HG03520 (cell line): Measurements from ENCODE around the gene G6PC2.
"Not testable (repeated sequence)": the region's sequence is repeated elsewhere in the genome, so short reads cannot be mapped to it uniquely, and the experiment has no call there.

Source experiments
- ATAC-seq: cut with Tn5 transposase; IDR thresholded peaks from one replicate; pipeline ENCODE4 v1.9.1; 2021; ENCODE audit warnings: mild to moderate bottlenecking, moderate library complexity; ENCODE audit not compliant: unreplicated experiment

The G6PC2 gene, protein sequence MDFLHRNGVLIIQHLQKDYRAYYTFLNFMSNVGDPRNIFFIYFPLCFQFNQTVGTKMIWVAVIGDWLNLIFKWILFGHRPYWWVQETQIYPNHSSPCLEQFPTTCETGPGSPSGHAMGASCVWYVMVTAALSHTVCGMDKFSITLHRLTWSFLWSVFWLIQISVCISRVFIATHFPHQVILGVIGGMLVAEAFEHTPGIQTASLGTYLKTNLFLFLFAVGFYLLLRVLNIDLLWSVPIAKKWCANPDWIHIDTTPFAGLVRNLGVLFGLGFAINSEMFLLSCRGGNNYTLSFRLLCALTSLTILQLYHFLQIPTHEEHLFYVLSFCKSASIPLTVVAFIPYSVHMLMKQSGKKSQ

GRCh38 chr2:168901003-168901402, at the start of gene G6PC2:
Gene G6PC2 (plus strand): TSS chr2:168901291. CDS start chr2:168901332, 41 bp downstream.
- no peak for ATAC-seq

DNA sequence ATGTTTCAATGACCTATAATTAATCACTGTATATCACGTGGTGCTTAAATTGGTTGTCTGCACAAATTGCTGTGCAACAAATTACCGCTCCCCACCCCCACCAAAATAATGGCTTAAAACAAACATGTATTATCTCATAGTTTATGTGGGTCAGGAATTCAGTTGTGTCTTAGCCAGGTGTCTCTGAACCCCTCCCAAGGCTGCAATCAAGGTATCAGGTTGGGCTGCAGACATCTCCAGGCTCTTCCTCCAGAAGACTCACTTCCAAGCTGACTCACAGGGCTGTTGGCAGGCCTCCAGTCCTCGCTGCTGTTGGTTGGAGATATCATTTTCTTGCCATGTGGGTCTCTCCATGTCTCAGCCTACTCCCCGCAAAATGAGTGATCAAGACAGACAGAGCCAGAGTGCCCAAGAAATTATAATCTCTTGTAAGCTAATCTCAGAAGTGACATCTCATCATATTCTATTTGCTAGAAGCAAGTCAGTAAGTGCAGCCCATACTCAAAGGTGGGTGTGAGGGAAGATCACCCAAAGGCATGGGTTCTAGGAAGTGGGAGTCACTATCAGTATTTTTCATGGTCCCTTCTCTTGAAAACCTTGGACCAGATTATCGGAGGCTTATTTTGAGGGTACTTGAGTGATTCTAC, 49.3 kb upstream of the G6PC2 start:
- no peak for ATAC-seq

- no peak for ATAC-seq
Observed at GRCh38 chr2:168852481-168852880, 48.6 kb upstream of the G6PC2 start.

- no peak for ATAC-seq
Observed at GRCh38 chr2:168853471-168853870, 47.6 kb upstream of the G6PC2 start.

DNA sequence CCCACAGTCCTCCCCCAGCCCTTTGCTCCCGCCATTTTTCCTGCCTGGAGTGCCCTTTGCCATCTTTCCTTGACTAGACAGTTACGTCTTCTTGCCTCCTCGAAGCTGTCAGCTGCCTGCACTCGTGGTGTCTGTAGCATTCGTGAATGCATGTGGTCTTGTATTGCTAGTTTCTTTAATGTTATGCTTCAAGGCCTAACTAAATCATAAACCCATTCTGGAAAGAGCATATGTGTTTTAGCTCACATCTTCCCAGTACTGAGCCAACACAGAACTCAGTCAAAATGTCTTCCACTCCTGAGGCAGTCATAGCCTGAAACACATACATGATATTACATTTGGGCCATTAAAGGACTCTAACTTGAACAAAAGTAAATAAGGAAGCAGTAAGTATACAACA, 46.4 kb upstream of the G6PC2 start:
- ATAC-seq, result no peak

GRCh38 chr2:168855601-168856000, 45.5 kb upstream of the G6PC2 start:
- ATAC-seq, result no peak

- no peak for ATAC-seq
Observed at GRCh38 chr2:168858146-168858545, 42.9 kb upstream of the G6PC2 start.

GRCh38 chr2:168867164-168867563, 33.9 kb upstream of the G6PC2 start:
- not testable (repeated sequence) for ATAC-seq

GRCh38 chr2:168870369-168870768, 30.7 kb upstream of the G6PC2 start:
- ATAC-seq, result not testable (repeated sequence)

DNA sequence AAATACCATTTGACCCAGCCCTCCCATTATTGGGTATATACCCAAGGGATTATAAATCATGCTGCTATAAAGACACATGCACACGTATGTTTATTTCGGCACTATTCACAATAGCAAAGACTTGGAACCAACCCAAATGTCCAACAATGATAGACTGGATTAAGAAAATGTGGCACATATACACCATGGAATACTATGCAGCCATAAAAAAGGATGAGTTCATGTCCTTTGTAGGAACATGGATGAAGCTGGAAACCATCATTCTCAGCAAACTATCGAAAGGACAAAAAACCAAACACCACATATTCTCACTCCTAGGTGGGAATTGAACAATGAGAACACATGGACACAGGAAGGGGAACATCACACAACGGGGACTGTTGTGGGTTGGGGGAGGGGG, 30.3 kb upstream of the G6PC2 start:
- ATAC-seq, result not testable (repeated sequence)

DNA sequence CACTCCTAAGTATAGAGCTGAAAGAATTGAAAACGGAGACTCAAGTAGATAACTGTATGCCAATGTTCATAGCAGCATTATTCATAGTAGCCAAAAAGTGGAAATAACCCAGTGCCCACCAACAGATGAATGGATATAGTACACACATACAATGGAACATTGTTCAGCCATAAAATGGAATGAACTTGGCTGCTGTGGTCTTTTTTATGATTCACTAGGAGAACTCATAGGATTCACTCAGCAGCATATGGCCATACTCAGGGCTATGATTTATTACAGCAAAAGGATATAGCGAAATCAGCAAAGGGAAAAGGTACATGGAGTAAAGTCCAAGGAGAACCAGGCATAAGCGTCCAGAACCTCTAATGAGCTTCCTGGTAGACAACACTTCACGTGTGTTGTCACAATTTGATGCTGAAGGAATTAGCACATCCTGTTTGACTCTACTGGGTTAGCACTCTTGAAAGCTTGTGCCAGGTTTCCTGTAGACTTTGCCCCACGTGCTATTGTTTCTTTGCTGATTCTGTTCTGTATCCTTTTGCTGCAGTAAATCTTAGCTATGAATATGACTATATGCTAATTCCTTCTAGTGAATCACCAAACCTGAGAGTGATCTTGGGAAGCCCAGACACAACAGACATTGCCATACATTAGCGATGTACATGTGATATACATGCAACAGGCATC, 26.6 kb upstream of the G6PC2 start:
- no peak for ATAC-seq

- not testable (repeated sequence) for ATAC-seq
Observed at GRCh38 chr2:168882163-168882562, 18.9 kb upstream of the G6PC2 start.

DNA sequence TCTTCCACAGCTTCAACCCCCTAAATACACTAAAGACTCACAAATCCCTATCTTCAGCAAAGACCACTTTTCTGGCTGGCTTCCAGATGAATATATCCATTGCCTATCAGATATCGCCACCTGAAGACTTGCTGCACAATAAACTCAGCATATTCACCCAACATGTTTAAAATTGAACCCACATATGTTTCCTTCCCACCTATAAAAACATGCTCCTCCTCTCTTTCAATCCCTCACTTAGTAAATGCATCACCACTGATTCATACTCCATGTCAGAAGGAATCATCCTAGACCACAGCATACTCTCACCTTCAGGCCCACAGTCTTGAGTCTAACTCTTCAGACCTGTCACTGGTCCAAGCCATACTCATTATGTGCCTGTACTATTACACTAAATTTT, 16.1 kb upstream of the G6PC2 start:
- ATAC-seq, result no peak

DNA sequence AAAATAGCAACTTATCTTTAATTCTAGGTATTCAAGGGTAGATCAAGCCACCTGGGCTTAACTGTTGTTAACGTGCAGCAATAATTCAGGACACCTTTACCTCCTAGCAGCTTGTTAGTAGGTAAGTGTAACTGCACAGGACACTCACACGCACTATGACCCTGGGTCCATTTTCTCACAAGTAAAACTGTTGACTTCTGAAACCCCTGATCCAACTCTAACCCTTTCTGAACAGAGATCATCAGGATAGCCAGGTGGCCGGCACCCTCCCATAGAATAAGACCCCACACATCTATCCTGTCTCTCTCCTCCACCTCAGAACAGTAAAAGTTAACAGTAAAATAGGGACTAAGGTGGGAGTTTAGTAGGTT, 11.5 kb upstream of the G6PC2 start:
- no peak for ATAC-seq

GRCh38 chr2:168890006-168890782, 10.9 kb upstream of the G6PC2 start, which contains the start of gene SPC25:
Gene SPC25 (minus strand): TSS chr2:168890430. CDS start chr2:168889519, 911 bp downstream.
- peak; percentile 100 for ATAC-seq

- ATAC-seq, result no peak
Observed at GRCh38 chr2:168892327-168892726, 8.8 kb upstream of the G6PC2 start.

DNA sequence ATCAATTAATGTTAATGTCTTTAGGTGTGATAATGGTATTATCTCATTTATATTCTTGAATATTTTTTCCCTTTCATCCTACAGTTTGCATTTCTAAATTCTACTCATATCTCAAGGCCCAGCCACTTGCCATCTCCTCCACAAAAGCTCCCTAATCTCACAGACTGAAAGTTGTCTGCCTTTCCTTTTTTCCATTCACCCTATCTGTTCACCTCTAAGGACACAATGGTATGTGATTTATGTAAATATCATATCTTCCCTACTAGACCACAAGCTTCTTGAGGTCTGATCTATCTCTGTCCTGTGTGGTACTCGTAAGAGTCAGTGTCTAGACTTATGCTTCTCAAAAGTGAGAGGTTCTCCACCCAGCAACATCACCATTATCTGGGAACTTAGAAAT, 7.0 kb upstream of the G6PC2 start:
- no peak for ATAC-seq

DNA sequence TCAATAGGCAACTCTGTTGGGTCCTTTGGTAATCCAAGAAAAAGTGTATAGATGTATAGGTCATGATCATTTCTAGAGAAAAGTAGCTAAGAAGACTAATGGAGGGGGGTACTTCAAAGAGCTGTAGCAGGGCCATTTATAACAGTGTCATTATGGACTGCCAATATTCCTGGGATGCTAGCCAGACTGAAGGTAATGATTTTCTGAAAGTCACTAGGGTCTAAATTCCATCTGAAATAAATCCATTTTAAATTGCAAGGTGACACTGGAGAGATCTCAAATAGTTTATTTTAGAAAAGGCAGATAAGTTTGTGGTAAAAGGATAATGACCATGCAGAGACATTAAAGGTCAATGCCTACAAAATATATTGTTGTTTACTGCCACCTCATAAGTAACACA, 6.4 kb upstream of the G6PC2 start:
- no peak for ATAC-seq

GRCh38 chr2:168895771-168896170, 5.3 kb upstream of the G6PC2 start:
- ATAC-seq, result no peak

DNA sequence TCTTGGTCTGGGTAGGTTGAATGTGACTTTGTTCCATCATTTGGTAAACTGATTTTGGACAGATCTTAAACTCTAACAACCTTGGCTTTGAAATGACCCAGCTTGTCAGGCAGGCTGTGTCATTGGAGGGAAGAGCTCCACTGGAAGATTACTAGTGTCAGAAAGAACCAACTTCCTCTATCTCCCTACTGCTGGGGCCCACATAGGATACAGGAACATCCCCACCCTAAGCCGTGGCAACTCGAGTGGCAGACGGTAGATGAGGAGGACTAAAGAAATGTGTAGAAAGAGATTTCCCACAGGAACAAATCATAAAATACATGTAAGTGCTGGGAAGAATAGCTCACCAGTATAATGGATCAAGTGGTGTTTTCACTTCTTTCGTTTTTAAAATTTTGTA, 4.3 kb upstream of the G6PC2 start:
- no peak for ATAC-seq

- ATAC-seq, result no peak
Observed at GRCh38 chr2:168897449-168897848, 3.6 kb upstream of the G6PC2 start.
